ENCODE measurements around the gene TRAPPC12. TPM values are rescaled to one million over a fixed set of nuclear protein-coding genes. Genes with fewer than 3 reads are reported as not detected.
"Not testable (repeated sequence)": the region's sequence is repeated elsewhere in the genome, so short reads cannot be mapped to it uniquely, and the experiment has no call there.

Gene TRAPPC12
- total RNA-seq, 1 donor from 2014 or later: 101 TPM

GRCh38 chr2:3349211-3349693 lies 30.2 kb upstream of the TRAPPC12 start:
- no peak overlapping the region for H3K27ac Mint-ChIP-seq
- peaks cover 4% of the 10 kb centered on the region for H3K4me1 Mint-ChIP-seq (ENCODE audit: low read depth)
- no peak overlapping the region for H3K4me3 Mint-ChIP-seq
- no peaks in the 10 kb centered on the region for H3K27me3 Mint-ChIP-seq (ENCODE audit: insufficient read depth)
- peaks cover 22% of the 10 kb centered on the region for H3K9me3 Mint-ChIP-seq
- H3K36me3 Mint-ChIP-seq (ENCODE audit: low read depth): peaks cover 54% of the 10 kb centered on the region
- no peak for DNase-seq (ENCODE audit: low spot score)
- intact Hi-C loops (cut with micrococcal nuclease): no loop called here

GRCh38 chr2:3354986-3355385 lies 24.5 kb upstream of the TRAPPC12 start:
- Mint-ChIP-seq H3K27ac (no peak overlapping the region), H3K36me3 (ENCODE audit: low read depth) (peaks cover 38% of the 10 kb centered on the region), H3K27me3 (ENCODE audit: insufficient read depth) (no peaks in the 10 kb centered on the region), H3K9me3 (peaks cover 21% of the 10 kb centered on the region), H3K4me1 (ENCODE audit: low read depth) (peaks cover 17% of the 10 kb centered on the region), H3K4me3 (no peak overlapping the region)
- no peak for DNase-seq (ENCODE audit: low spot score)
- intact Hi-C loops (cut with micrococcal nuclease): no loop called here

- Mint-ChIP-seq H3K9me3 (peaks cover 10% of the 10 kb centered on the region), H3K36me3 (ENCODE audit: low read depth) (peaks cover 29% of the 10 kb centered on the region), H3K27me3 (ENCODE audit: insufficient read depth) (no peaks in the 10 kb centered on the region), H3K4me3 (peak overlapping the region; percentile 31), H3K27ac (no peak overlapping the region), H3K4me1 (ENCODE audit: low read depth) (peaks cover 14% of the 10 kb centered on the region)
- DNase-seq (ENCODE audit: low spot score): no peak
- intact Hi-C loops (cut with micrococcal nuclease): no loop called here
Measured at GRCh38 chr2:3355951-3356569, 23.4 kb upstream of the TRAPPC12 start.

DNA sequence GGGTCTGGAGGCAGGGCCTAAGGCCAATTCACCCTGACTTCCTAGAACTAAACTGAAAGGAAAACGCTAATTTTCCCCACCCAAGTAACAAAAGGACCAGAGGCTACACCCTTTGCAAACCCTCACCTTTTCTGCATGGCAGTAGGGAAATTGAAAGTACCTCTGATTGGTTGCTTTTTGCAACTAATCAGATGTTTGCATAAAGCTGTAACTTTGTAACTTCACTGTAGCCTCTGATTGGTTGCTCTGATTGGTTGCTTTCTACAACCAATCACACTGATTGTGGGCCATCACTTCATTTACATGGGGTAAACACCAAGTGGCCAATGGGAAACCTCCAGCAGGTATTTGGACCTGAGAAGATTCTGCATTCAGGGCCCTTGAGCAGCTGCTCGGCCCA lies 22.7 kb upstream of the TRAPPC12 start:
- Mint-ChIP-seq H3K4me3 (no peak overlapping the region), H3K4me1 (ENCODE audit: low read depth) (peaks cover 17% of the 10 kb centered on the region), H3K36me3 (ENCODE audit: low read depth) (peaks cover 23% of the 10 kb centered on the region), H3K9me3 (peaks cover 5% of the 10 kb centered on the region), H3K27me3 (ENCODE audit: insufficient read depth) (no peaks in the 10 kb centered on the region), H3K27ac (no peak overlapping the region)
- no peak for DNase-seq (ENCODE audit: low spot score)
- intact Hi-C loops (cut with micrococcal nuclease): no loop called here

DNA sequence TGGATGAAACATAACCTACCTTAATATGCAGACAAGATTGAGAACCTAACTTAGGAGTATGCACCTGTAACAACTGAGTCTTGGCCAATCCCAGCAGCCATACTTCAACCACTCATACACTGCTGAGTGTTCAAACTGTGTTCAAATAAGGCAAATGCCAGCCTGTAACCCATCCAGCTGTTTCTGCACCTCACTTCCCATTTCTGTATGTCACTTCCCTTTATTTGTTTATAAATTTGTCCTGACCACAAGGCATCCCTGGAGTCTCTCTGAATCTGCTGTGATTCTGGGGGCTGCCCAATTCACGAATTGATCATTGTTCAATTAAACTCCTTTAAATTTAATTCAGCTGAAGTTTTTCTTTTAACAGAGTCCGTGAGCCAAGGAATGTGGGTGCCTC lies 22.0 kb upstream of the TRAPPC12 start:
- H3K27me3 Mint-ChIP-seq (ENCODE audit: insufficient read depth); intact Hi-C loops (cut with micrococcal nuclease); H3K27ac Mint-ChIP-seq; H3K9me3 Mint-ChIP-seq; H3K4me3 Mint-ChIP-seq; DNase-seq (ENCODE audit: low spot score): not testable (repeated sequence)
- H3K4me1 Mint-ChIP-seq (ENCODE audit: low read depth): peaks cover 17% of the 10 kb centered on the region
- H3K36me3 Mint-ChIP-seq (ENCODE audit: low read depth): peaks cover 20% of the 10 kb centered on the region

DNA sequence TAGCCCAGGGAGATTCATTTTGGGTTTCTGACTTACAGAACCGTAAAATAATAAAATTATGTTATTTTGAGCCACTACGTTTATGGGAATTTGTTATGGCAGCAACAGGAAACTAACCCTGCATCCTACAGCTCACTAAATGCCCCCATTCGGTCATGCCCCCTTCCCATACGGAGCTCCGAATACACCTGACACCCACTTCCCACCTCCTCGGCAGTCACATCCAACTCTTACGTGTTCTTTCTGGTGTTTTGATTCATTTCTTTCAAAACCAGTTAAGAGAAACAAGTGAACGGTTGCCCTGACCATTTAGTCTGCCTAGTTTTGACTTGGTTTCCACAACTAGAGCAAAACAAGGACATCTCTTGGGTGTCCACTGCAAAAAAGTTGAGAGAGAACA lies 21.6 kb upstream of the TRAPPC12 start:
- Mint-ChIP-seq H3K36me3 (ENCODE audit: low read depth) (peaks cover 16% of the 10 kb centered on the region), H3K4me1 (ENCODE audit: low read depth) (peaks cover 20% of the 10 kb centered on the region), H3K9me3 (no peaks in the 10 kb centered on the region), H3K27me3 (ENCODE audit: insufficient read depth) (no peaks in the 10 kb centered on the region), H3K27ac (no peak overlapping the region), H3K4me3 (no peak overlapping the region)
- DNase-seq (ENCODE audit: low spot score): no peak
- intact Hi-C loops (cut with micrococcal nuclease): no loop called here

DNA sequence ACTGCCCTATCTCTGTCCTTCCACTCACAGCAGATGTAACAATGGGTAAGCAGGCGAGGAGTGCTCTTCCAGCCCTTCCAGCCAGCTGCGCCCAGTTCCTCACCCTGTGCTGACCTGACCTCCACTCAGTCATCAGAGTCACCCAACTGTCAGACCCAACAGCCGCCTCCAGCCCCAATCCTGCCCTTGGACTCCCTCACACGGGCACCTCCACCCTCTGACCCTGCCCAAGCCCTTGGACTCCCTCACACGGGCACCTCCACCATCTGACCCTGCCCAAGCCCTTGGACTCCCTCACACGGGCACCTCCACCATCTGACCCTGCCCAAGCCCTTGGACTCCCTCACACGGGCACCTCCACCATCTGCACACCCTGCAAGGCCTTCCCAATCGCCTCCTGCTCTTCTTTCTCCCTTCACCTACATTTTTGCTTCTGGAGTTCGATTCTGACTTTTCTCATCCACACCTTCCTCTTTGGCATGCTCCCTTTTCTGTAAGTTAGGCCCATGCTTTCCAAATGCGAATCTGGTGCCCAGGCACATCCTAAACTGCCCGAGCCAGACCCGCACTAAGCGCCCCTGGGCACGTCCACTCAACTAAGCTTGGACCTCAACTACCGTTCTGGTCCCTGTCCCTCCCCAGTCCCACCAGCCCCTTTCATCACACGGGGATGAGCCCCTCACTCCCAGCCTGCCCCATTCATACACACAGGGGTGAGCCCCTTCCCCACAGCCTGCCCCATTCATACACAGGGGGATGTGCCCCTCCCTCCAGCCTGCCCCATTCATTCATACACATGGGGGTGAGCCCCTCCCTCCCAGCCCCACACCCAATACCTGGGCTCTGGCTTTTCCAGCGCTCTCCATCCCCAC lies 17.7 kb upstream of the TRAPPC12 start:
- H3K27ac Mint-ChIP-seq: no peak overlapping the region
- no peaks in the 10 kb centered on the region for H3K27me3 Mint-ChIP-seq (ENCODE audit: insufficient read depth)
- intact Hi-C loops (cut with micrococcal nuclease): no loop called here
- H3K4me1 Mint-ChIP-seq (ENCODE audit: low read depth): peaks cover 25% of the 10 kb centered on the region
- DNase-seq (ENCODE audit: low spot score): no peak
- H3K9me3 Mint-ChIP-seq: no peaks in the 10 kb centered on the region
- peaks cover 2% of the 10 kb centered on the region for H3K36me3 Mint-ChIP-seq (ENCODE audit: low read depth)
- no peak overlapping the region for H3K4me3 Mint-ChIP-seq

- Mint-ChIP-seq H3K36me3 (ENCODE audit: low read depth) (peaks cover 2% of the 10 kb centered on the region), H3K4me3 (no peak overlapping the region), H3K27me3 (ENCODE audit: insufficient read depth) (no peaks in the 10 kb centered on the region), H3K9me3 (no peaks in the 10 kb centered on the region), H3K27ac (no peak overlapping the region), H3K4me1 (ENCODE audit: low read depth) (peaks cover 16% of the 10 kb centered on the region)
- no peak for DNase-seq (ENCODE audit: low spot score)
- intact Hi-C loops (cut with micrococcal nuclease): no loop called here
Measured at GRCh38 chr2:3365219-3365618, 14.3 kb upstream of the TRAPPC12 start.

DNA sequence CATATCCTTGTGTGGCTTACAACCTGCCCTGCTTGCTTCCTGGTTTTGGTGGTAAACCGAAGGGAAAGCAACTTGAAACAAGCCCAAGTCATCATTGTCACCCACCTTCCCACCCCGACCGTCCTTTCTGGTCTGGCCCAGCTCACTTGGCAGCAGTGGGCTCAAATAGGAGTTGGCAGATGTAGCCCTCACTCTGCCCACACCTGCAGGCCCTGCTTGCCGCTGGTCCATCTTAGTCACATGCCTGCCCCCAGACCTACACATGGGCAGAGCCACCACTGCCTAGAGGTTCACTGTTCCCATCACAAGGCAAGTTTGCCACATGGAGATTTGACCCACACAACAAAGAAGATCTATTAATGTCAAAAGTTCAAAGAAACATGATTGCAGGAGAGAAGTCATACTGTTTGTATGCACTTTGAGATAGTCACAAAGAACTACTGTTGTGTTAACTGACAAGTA lies 11.2 kb upstream of the TRAPPC12 start:
- Mint-ChIP-seq H3K27ac (no peak overlapping the region), H3K4me3 (no peak overlapping the region), H3K27me3 (ENCODE audit: insufficient read depth) (no peaks in the 10 kb centered on the region), H3K9me3 (no peaks in the 10 kb centered on the region), H3K36me3 (ENCODE audit: low read depth) (no peaks in the 10 kb centered on the region), H3K4me1 (ENCODE audit: low read depth) (peaks cover 6% of the 10 kb centered on the region)
- intact Hi-C loops (cut with micrococcal nuclease): no loop called here
- no peak for DNase-seq (ENCODE audit: low spot score)

DNA sequence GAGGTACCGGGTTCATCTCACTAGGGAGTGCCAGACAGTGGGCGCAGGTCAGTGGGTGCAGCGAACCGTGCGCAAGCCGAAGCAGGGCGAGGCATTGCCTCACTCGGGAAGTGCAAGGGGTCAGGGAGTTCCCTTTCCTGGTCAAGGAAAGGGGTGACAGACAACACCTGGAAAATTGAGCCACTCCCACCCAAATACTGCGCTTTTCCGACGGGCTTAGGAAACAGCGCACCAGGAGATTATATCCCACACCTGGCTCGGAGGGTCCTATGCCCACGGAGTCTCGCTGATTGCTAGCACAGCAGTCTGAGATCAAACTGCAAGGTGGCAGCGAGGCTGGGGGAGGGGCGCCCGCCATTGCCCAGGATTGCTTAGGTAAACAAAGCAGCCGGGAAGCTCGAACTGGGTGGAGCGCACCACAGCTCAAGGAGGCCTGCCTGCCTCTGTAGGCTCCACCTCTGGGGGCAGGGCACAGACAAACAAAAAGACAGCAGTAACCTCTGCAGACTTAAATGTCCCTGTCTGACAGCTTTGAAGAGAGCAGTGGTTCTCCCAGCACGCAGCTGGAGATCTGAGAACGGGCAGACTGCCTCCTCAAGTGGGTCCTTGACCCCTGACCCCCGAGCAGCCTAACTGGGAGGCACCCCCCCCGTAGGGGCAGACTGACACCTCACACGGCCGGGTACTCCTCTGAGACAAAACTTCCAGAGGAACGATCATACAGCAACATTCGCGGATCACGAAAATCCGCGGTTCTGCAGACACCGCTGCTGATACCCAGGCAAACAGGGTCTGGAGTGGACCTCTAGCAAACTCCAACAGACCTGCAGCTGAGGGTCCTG lies 9.9 kb upstream of the TRAPPC12 start:
- H3K4me1 Mint-ChIP-seq (ENCODE audit: low read depth); H3K4me3 Mint-ChIP-seq; DNase-seq (ENCODE audit: low spot score); H3K9me3 Mint-ChIP-seq; intact Hi-C loops (cut with micrococcal nuclease); H3K27me3 Mint-ChIP-seq (ENCODE audit: insufficient read depth); H3K27ac Mint-ChIP-seq; H3K36me3 Mint-ChIP-seq (ENCODE audit: low read depth): not testable (repeated sequence)

DNA sequence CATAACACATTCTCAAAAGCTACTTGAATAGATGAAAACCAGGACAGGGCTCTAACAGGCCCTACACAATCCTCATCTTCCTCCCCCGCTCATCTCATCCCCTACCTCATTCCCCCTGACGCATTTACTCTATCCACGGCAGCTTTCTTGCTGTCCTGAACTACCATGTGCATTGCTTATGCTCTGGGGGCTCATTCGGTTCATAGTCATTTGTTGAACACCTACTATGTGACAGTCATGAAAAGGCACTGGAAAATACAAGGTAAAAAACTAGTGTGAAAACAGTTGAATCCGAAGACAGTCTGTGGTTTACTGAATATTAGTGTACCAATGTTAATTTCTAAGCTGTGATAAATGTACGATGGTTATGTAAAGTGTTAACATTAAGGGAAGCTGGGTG lies 2.7 kb upstream of the TRAPPC12 start:
- Mint-ChIP-seq H3K27ac (peak overlapping the region; percentile 98), H3K9me3 (no peaks in the 10 kb centered on the region), H3K36me3 (ENCODE audit: low read depth) (peaks cover 15% of the 10 kb centered on the region), H3K4me3 (peak overlapping the region; percentile 99), H3K27me3 (ENCODE audit: insufficient read depth) (no peaks in the 10 kb centered on the region), H3K4me1 (ENCODE audit: low read depth) (peaks cover 37% of the 10 kb centered on the region)
- no peak for DNase-seq (ENCODE audit: low spot score)
- intact Hi-C loops (cut with micrococcal nuclease): loop anchor here (1.0 to 5.0 kb wide), 7 partner anchors 19 to 274 kb away; partner anchors contain the start of genes ADI1, RNASEH1 and RPS7

GRCh38 chr2:3377279-3377611 lies 2.2 kb upstream of the TRAPPC12 start:
- Mint-ChIP-seq H3K9me3 (no peaks in the 10 kb centered on the region), H3K4me3 (peak overlapping the region; percentile 99), H3K27me3 (ENCODE audit: insufficient read depth) (no peaks in the 10 kb centered on the region), H3K27ac (peak overlapping the region; percentile 98), H3K36me3 (ENCODE audit: low read depth) (peaks cover 16% of the 10 kb centered on the region), H3K4me1 (ENCODE audit: low read depth) (peaks cover 38% of the 10 kb centered on the region)
- DNase-seq (ENCODE audit: low spot score): no peak
- intact Hi-C loops (cut with micrococcal nuclease): loop anchor here (1.0 to 5.0 kb wide), 7 partner anchors 19 to 274 kb away; partner anchors contain the start of genes ADI1, RNASEH1 and RPS7

Data from activated T-helper 1 cell treated with anti-CD3 and anti-CD28 coated beads, Interleukin-12 subunit alpha, Interleukin-12 subunit beta, Interleukin-2, Interleukin-4 antibody, amounts not matched to agents 30 ng/mL and 10 ng/mL and 1 ng/mL, durations not matched to agents 14 hours and 24 hours and 36 hours (primary cell).